NCI-H2171 (cell line): ENCODE measurements around the gene MYO16.
A peak's percentile ranks its signal among the peaks of the same experiment; 100 is the strongest.
"Not testable (repeated sequence)": the region's sequence is repeated elsewhere in the genome, so short reads cannot be mapped to it uniquely, and the experiment has no call there.

Experiments
- DNase-seq: peaks from one replicate; lab custom pipeline; 2025; lab: John Stamatoyannopoulos, UW

Gene MYO16

DNA sequence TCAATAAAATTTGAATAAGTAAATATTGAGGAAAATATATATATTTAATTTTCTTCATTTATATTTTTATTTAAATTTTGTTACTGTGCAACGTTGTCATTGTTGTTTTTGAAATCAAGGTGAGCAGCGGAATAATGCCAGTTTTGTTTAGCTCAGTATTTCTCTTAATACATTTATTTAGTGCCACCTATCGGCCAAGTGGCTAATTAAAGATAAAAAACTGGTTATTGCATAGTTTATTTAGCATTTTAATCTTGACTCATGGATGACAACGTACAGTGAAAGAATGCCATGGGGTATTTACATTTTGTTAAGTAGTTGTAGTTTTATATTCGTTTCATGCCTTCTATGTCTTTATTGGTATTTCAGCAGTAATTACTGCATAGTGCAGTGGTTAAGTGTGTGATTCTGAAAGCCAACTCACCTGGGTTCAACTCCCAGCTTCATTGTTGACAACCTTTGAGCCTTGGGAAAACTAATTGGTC, 265.9 kb downstream of the MYO16 start:
- peak; percentile 22 for DNase-seq

DNA sequence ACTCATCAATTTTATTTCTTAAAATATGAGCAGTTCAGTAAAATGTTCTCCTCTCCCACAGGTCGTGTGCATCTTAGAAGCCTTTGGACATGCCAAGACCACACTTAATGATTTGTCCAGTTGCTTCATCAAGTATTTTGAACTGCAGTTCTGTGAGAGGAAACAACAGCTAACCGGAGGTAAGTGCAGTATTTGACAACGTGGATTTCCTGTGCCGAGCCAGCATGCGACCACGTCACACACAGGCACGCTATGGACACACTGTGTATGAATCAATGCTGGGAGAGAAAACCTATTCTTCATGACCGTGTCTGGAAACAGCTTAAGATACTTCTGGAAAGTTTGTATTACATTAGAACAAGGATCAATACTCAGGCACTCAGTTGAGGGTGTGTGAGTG, 268.5 kb downstream of the MYO16 start:
- no peak for DNase-seq

DNA sequence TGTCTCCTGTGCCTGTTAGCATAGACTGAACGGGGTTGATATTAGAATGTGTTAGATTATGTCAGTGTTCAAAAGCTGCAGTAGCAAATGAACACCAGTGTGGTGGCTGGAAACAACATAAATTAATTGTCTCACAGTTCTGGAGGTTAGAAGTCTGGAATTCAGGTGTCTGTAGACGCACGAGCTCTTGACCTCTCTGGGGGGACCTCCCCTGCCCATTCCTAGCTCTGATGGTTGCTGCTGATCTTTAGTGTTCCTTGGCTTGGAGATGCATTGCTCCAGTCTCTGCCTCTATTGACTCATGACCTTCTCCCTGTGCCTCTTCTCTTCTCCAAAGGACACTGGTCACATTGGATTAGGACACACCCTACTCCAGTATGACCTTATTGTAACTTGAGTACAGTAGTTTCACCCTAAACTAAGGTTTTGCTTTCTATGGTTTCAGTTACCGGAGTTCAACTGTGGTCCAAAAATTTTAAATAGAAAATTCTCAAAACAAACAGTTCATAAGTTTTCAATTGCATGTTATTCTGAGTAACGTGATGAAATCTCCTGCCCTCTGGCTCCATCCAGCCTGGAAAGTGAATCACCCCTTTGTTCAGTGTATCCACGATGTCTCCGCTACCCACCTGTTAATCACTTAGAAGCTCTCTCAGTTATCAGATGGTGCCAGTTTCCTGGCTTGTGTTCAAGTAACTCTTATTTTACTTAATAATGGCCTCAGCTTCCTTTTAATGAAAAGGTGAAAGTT, 273.2 kb downstream of the MYO16 start:
- no peak for DNase-seq

DNA sequence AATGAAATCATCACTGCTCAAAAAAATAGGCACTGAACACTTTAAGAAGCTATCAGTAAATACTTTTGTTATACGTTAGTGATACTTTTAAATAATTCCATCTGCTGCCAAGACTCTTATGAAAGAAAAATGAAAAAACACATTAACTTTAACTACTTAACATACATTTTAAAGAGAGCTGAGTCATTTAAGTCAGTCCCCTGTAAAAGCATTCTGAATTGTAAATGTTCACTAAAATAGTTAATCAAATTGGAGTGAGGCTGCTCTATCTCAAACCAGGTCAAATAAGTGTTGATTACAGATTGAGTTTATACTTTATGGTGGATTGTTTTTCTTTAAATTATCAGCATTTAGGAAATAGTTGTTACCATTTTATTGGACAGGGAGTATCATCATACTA, 274.2 kb downstream of the MYO16 start:
- DNase-seq: no peak

DNA sequence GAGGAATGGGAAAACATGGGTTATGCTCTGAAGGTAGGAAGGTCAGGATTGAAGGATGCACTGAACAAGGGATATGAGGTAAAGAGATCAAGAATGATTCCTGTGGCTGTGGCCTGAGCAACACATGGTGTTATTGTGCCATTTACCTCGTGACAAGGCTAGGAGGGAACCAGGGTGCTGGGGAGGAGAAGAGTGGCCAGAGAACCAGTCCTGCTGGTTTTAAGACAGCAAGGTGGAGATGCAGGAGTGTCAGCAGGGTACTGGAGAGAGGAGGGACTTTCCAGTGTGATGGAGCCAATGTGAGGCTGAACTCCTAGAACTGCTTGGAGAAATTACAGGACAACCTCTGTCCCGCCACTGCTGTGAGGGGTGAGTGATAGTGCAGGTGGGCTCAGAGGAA, 282.4 kb downstream of the MYO16 start:
- DNase-seq: no peak

DNA sequence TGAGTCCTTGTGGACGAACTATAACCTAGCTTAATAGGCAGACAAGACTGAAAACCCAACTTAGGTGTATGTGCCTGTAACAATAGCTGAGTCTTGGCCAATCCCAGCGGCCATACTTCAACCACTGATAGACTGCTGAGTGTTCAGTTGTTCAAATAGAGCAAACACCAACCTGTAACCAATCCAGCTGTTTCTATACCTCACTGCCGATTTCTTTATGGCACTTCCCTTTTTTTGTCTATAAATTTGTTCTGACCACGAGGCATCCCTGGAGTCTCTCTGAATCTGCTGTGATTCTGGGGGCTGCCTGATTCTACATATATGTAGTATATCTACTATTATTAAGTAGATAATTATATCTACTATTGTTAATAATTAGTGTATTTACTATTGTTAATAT, 284.3 kb downstream of the MYO16 start:
- not testable (repeated sequence) for DNase-seq

DNA sequence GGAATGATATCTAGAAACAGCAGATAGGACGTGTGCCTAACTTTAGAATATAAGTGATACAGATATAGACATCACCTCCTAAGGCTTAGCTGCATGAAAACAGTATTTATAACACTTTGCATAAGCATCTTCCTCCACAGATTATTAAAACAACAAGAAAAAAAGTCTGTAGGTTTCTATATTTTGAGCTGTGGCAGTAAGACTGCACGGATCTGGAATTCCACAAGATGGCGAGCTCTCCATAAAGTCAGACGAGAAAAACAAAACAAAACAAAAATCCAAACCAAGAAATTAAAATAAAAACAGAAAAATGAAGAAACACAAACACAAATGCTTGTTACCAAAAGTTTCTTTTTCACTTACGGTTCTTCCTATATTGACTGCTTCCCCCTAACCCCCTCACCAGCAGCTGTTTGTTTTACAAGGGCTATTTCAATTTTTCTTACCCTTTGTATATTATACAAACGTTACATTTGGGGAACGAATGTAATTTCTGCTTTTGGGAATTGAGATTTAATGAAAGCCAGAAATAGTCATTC, 285.8 kb downstream of the MYO16 start:
- DNase-seq: no peak

DNA sequence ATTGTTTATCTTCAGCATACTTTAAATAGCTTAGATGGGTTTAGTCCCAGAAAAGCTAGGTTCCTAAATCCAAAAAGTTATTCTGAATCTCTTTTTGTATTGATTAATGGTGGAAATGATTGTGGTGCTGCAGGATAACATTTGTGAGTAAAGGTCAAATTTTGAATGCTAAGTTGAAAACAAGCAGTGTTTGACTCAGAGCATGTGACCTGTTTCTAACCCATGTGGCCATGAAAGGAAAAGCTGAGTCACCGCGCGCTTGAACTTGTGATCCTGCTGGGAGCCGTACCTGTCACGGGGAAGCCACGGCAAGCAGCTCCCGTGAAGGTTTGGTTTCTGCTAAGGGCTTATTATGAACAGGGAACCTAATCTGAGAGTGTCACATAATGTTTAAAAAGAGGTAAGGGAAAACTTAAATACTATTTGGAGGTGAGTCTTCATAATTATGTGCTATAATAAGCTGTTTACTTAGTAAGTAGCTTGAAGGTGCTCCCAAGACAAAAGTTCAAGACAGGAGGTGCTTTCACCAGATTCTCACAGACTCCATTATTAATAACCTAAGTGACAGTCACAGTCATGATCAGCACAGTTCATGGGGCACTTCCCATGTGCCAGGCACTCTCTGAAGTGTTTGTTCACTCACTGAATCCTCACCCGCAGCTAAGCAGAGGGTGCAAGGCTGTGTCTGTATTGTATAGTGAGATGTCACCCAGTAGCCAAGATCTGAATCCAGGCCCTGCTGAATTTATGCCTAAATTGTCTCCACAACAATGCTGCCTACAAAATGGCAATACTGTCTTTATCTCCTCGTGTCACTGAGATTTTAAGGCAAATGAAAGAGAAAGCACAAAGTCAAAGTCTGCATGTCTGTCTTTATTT, 286.5 kb downstream of the MYO16 start:
- no peak for DNase-seq

DNA sequence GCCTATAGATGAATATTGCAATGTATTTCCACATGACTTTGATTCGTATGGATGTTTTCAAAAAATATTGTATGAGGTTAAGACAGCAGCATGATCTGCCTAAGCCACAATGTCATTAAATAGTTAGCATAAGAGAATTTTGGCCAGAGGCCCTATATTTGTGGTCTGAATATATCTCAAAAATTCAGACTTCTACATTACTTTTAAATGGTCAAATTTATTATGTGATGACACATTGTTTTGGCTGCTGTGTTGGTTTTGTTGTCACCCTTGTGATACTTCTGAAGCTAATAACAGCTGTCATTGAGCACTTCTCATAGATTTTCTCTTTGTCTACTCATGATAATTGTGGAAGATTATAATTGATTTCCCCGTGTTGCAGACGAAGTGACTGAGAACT, 288.2 kb downstream of the MYO16 start:
- no peak for DNase-seq

DNA sequence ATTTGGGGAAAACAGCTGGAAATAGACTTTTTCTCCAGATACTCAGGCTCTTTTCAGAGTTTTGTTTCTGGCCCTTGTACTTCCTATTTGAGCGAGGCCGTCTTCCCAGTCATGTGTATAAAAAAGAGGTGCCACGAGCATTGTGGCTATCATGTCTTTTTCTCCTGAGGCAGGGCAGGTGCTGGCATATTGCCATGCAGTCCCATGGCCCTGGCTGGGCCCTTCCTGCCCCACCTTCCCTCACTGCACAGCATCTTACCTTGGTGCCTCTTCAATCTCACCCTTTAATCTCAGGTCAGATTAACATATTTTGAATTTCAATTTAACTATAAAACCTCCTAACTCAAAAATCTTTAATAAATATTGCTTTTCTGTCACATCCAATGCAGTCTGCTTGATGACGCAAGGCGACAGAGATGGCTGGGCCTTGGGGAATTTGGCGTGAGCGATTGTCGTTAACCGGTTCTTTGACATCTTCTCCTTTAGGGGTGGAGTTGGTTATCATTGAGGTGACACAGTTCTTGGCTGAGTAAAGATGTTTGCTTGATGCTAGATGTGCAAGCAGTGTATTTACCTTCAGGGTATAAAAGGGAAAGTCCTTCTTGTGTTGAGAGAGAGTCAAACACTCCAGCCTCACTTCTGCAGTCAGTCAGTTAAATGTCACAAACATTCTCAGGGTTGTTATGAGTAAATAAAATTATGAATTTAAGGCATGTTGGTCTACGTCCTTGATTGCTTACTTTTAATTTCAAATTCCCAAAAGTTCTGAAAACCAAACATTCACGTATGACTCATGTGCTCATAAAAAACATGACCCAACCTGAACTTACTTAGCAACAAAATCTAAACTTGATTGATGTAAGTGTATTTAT, 289.9 kb downstream of the MYO16 start:
- no peak for DNase-seq

DNA sequence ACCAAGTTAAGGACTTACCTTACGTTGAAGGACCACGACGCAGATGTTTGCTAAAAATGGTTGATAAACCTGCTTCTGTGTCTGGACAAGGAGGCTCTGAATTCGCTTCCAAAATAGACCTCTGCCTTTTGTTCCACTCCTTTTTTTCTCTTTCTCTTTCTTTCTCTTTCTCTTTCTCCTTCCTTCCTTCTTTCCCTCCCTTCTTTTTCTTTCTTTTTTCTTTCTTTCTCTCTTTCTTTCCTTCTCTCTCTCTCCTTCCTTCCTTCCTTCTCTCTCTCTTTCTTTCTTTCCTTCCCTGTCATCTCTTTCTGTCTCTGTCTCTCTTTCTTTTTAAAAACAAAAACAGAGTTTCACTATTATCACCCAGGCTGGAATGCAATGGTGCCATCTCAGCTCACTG, 290.7 kb downstream of the MYO16 start:
- DNase-seq: no peak

DNA sequence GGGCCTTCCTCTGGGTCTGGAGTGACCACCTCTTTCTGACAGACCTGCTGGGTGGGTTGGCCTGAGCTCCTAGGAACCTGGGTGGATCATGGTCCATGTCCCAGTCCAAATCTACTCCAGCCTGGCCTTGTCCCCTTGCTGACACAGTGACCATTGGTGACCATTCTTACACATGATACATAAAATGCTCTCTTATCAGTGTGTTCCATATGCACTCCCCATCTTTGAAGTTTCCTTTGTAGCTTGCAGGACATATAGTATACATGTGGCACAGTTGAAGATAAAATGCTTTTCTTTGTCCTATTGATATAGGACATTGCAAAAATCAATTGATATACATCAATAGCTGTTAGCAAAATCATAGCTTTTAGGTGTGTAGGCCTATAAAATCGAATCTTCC, 291.8 kb downstream of the MYO16 start:
- DNase-seq: no peak

DNA sequence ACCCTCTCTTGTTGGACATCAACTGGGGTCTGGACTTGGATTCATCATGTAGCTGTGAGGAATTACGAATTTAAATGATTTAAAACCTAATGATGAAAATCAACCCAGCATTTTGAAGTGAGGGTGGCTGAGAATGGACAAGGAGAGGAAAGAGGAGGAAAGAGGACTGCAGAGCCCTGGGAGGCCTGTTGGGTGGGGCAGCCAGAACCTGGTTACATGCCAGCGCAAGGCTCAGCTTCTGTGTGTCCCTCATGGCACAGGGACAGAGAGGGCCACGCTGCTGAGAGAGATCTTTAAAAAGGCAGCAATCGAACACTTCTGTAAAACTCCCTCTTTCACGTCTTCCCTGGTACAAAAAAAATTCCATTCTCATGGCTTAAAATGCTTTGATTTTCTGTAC, 292.7 kb downstream of the MYO16 start:
- DNase-seq: no peak

DNA sequence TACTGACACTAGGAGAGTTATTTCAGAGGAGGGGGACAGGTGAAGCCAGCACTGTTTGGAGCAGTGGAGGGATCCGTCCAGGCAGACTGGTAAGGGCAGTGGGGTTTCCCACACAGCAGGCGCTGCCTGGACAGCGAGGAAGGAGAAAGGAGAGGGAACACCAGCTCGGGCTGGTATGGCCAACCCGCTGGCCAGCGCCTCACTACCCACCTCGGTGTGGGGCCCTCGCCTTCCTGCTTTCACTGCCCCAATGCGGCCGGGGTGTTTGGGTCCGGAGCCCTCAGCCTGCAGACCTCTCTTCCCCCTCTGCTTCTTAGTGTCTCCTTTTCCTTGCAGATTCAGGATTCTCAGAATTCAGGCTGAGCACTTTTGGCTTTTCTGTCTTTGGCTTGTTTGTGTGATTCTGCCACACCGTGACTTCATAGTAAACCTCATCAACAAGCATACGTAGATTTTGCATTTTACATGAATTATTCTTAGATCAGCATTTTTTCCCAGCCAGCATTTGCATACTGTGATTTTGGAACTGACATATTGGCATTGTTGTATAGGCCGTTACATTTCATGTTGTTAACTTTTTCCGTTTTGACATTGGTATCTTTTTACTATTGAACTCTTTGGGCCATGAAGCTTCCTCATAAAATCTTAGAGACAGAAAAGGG, 294.1 kb downstream of the MYO16 start:
- DNase-seq: no peak

DNA sequence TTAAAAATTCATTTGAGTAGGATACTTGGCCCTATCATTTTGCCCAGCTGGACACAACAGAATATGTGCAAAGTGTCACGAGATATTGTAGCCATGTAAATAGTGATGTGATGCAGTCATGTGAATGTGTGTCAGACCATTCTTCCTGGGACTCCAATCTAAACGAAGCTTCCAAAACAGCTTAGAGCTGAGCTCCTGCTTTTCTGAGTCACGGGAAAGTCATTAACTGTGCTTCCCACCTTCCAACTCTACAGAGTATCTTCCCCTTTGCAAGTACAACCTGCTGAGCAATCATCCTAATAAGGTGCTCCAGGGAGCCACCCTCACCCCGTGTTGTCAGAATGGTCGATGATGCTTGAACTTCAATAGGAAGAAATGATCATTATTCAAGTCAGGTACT, 294.7 kb downstream of the MYO16 start:
- no peak for DNase-seq

DNA sequence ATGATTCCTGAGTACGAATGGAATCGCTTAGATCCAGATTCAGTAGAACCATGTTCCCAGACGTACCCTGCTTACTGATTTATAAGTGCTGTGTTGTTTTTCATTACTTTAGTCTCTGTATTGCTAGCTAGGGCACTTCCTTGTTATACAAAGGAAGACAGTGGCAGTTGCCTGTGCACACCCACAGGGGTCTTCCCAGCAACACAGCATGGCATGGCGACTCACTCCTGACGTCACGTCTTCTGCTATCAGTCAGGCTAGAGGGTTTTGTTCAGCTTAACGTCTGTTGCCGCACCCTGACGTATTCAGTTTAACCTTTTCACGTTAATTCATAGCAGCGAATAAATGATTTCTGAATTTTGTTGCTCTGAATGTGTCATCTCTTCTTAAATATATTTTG, 295.1 kb downstream of the MYO16 start:
- no peak for DNase-seq

DNA sequence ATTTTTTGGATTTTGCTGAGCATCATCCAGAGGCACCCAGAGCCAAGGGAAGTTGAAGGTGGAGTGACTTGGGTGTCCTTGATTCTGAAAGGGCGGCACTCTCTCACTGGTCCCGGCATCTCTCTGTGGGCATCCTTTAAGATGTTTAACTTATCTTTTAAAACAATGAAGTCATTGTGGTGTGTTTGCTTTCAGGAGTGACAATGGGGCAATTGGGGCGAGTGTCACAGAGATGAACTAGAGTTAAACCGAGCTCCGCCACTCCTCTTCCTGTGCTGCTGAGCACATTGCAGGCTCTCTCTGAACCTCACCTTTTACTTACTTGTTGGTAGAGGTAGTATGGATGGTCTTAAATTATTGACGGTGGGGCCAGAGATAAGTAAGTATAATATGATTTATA, 295.7 kb downstream of the MYO16 start:
- DNase-seq: no peak

DNA sequence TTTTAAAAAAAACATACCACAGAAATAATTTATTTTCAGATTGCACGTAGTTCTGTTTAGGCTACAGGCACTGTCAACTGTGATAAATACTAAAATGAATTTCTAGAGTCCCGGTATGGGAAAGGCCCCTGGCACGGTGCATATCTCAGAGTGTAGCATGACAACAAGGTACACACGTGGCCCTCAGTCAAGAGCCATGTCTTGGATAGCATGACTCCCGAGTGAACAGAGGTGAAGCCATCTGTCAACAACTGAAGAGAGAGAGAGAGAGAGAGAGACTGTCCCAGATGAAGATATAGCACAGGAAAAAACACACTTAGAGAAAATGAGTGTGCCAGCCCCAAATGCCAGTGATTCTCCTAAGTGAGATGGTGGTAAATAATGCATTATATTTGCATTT, 297.5 kb downstream of the MYO16 start:
- DNase-seq: no peak

DNA sequence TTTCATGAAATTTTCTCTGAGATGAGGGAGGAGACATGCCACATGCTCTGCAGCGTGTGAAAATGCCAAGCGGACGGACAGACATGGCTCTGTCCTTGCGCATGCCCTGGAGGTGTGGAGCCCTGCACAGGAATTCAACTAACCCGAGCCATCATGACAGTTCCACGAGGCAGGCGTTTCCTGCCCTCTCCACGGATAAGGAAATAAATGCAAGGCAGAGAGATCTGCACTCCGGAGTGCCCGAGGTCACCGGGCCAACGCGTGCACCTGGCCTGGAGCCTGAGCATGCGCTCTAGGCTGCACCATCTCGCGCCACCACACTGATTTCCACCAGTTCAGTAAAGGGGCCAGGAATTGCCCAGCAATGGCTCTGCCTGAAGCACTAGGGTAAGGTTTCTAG, 298.2 kb downstream of the MYO16 start:
- no peak for DNase-seq

DNA sequence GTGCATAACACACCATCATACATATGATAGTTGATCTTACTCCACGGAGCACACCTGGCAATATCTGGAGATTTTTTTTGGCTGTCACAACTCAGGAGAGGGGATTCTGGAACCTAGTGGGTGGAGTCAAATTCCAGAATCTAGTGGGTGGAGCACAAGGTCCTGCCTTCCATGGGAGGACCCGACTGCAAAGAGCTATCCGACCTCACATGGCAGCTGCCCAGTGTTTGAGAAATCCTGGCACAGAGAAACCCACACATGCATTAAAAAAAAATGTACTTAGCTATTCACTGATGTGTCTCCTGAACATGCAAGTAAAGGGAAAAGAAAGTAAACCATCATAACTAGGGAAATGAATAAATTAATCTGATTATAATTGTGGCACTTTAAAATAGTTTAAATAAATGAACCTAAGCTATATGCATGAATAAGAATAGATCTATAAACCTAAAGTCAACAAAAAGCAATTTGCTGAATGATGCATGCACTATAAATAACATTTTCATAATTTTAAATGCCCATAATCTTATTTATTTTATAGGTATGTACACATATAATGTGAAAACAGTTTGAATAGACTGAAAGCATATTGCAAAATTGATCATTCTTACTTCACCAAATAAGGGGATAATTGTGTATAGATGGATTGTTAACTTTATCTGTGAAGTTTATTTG, 300.3 kb downstream of the MYO16 start:
- DNase-seq: no peak

DNA sequence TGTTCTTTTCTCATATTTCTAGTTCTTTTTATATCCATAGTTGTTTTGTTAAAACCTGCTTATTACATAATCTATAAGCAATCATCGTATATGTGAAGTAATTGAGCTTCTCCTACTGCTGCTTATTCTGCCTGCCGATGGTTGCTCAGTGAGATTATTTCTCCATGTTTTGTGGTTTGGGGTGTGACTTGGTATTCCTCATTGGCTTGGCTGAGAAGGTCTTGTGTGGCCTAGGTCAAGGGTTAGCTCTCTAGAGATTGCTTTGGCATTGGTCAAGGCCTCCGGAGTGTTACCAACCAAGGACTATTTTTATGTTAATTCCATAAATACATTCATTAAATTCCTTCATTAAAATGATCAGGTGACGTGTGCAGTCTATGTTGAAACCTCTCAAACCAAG, 302.8 kb downstream of the MYO16 start:
- DNase-seq: no peak
